Osteocyte (in vitro differentiated cells): ENCODE results near the gene FRMD4B. TPM values are rescaled to one million over a fixed set of nuclear protein-coding genes. Genes with fewer than 3 reads are reported as not detected.

ENCODE experiments used
- DNase-seq: peaks from one replicate; pipeline ENCODE4 v3.0.0; 2021; ENCODE audit warnings: mixed read lengths; ENCODE audit not compliant: unreplicated experiment; ENCODE audit errors: extremely low spot score
- H3K27ac Mint-ChIP-seq: one replicate; pipeline ENCODE4 v1.8.0; 2021; ENCODE audit warnings: mild to moderate bottlenecking, mixed read lengths; ENCODE audit not compliant: unreplicated experiment
- H3K27me3 Mint-ChIP-seq: one replicate; pipeline ENCODE4 v1.8.0; 2021; ENCODE audit warnings: mixed read lengths; ENCODE audit not compliant: unreplicated experiment
- H3K36me3 Mint-ChIP-seq: one replicate; pipeline ENCODE4 v1.8.0; 2021; ENCODE audit warnings: mixed read lengths; ENCODE audit not compliant: unreplicated experiment
- H3K4me1 Mint-ChIP-seq: one replicate; pipeline ENCODE4 v1.8.0; 2021; ENCODE audit warnings: mixed read lengths; ENCODE audit not compliant: unreplicated experiment
- H3K4me3 Mint-ChIP-seq: one replicate; pipeline ENCODE4 v1.8.0; 2021; ENCODE audit warnings: mild to moderate bottlenecking, moderate library complexity, mixed read lengths; ENCODE audit not compliant: unreplicated experiment
- H3K9me3 Mint-ChIP-seq: one replicate; pipeline ENCODE4 v1.8.0; 2021; ENCODE audit warnings: mixed read lengths; ENCODE audit not compliant: unreplicated experiment
- CTCF ChIP-seq: fragments of 200-600 bp; sonication (generic); IDR thresholded peaks from 2 replicates; pipeline ENCODE4 v1.5.0; 2021; ENCODE audit warnings: antibody characterized with exemption, mild to moderate bottlenecking, moderate library complexity
- total RNA-seq: library from RNA; stranded (reverse); gene quantifications from 2 replicates; pipeline ENCODE4 v1.2.1, GENCODE V29; 2021

Gene FRMD4B
- total RNA-seq, 1 donor from 2014 or later, result 1.3 TPM

- DNase-seq, result no peak
- no peak for TF ChIP-seq CTCF
- no peaks in the 10 kb centered on the region for H3K27me3 Mint-ChIP-seq
- H3K4me3 Mint-ChIP-seq, result no peak overlapping the region
- H3K27ac Mint-ChIP-seq, result no peak overlapping the region
- H3K36me3 Mint-ChIP-seq, result no peaks in the 10 kb centered on the region
- peaks cover 2% of the 10 kb centered on the region for H3K4me1 Mint-ChIP-seq
- H3K9me3 Mint-ChIP-seq, result peaks cover 10% of the 10 kb centered on the region
These were observed 20.3 kb upstream of the FRMD4B start for GRCh38 chr3:69406163-69406562.

GRCh38 chr3:69405067-69405466 lies 19.2 kb upstream of the FRMD4B start:
- TF ChIP-seq CTCF, result no peak
- DNase-seq, result no peak
- no peak overlapping the region for H3K27ac Mint-ChIP-seq

GRCh38 chr3:69403454-69403853 lies 17.6 kb upstream of the FRMD4B start:
- Mint-ChIP-seq H3K27me3 (no peaks in the 10 kb centered on the region), H3K9me3 (peaks cover 10% of the 10 kb centered on the region), H3K4me3 (no peak overlapping the region), H3K27ac (no peak overlapping the region), H3K36me3 (no peaks in the 10 kb centered on the region), H3K4me1 (no peaks in the 10 kb centered on the region)
- TF ChIP-seq CTCF, result no peak
- DNase-seq, result no peak

More at GRCh38 chr3:69405067-69405466, 19.2 kb upstream of the FRMD4B start:
- Mint-ChIP-seq H3K9me3 (peaks cover 10% of the 10 kb centered on the region), H3K4me3 (no peak overlapping the region), H3K27me3 (no peaks in the 10 kb centered on the region), H3K4me1 (no peaks in the 10 kb centered on the region), H3K36me3 (no peaks in the 10 kb centered on the region)

GRCh38 chr3:69400683-69401082 lies 14.8 kb upstream of the FRMD4B start:
- DNase-seq, result no peak
- H3K4me3 Mint-ChIP-seq, result no peak overlapping the region

GRCh38 chr3:69392850-69393249 lies 7.0 kb upstream of the FRMD4B start:
- DNase-seq, result no peak
- no peak for TF ChIP-seq CTCF
- Mint-ChIP-seq H3K36me3 (no peaks in the 10 kb centered on the region), H3K27ac (no peak overlapping the region), H3K4me3 (no peak overlapping the region), H3K27me3 (no peaks in the 10 kb centered on the region), H3K4me1 (peaks cover 12% of the 10 kb centered on the region), H3K9me3 (peaks cover 7% of the 10 kb centered on the region)

More at GRCh38 chr3:69400683-69401082, 14.8 kb upstream of the FRMD4B start:
- Mint-ChIP-seq H3K27ac (no peak overlapping the region), H3K36me3 (no peaks in the 10 kb centered on the region), H3K9me3 (peaks cover 17% of the 10 kb centered on the region), H3K4me1 (peaks cover 4% of the 10 kb centered on the region), H3K27me3 (no peaks in the 10 kb centered on the region)
- TF ChIP-seq CTCF, result no peak
